Activated naive CD8-positive, alpha-beta T cell treated with anti-CD3 and anti-CD28 coated beads, Interleukin-2, amount 50 U/mL, for 24 hours (primary cell): ENCODE data around the gene RNGTT.
"Not testable (repeated sequence)": the region's sequence is repeated elsewhere in the genome, so short reads cannot be mapped to it uniquely, and the experiment has no call there.

Experiments used
- ATAC-seq: fragments of 150-1000 bp; cut with Tn5 transposase; one replicate; pipeline ENCODE4 v1.10.0; 2021
- DNase-seq: peaks from one replicate; pipeline ENCODE4 v3.0.0; 2021
- H3K27ac Mint-ChIP-seq: one replicate; pipeline ENCODE4 v1.8.0; 2021; ENCODE audit warnings: mild to moderate bottlenecking, mixed read lengths
- H3K27me3 Mint-ChIP-seq: one replicate; pipeline ENCODE4 v1.8.0; 2021; ENCODE audit warnings: mixed read lengths
- H3K36me3 Mint-ChIP-seq: one replicate; pipeline ENCODE4 v1.8.0; 2021; ENCODE audit warnings: low read depth, mixed read lengths
- H3K4me1 Mint-ChIP-seq: one replicate; pipeline ENCODE4 v1.8.0; 2021; ENCODE audit warnings: mixed read lengths
- H3K4me3 Mint-ChIP-seq: one replicate; pipeline ENCODE4 v1.8.0; 2021; ENCODE audit warnings: mild to moderate bottlenecking, moderate library complexity, mixed read lengths
- H3K9me3 Mint-ChIP-seq: one replicate; pipeline ENCODE4 v1.8.0; 2021; ENCODE audit warnings: mixed read lengths

Gene RNGTT

DNA sequence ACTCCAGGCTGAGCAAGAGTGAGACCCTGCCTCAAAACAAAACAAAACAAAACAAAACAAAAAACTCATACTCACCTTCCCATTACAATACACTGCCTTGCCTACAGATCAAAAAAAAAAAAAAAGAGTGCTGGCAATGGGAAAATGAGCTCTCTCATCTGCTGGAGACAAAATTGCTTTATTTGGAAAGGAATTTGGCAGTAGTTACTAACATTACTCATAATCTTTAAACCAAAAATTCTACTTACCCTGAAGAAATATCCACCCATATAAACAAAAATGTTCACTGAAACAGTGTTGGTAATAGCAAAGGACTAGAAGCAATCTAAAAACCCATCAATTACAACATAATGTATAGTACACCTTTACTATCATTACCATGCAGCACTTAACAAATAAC is 120.4 kb downstream of the RNGTT start:
- ATAC-seq: no peak
- Mint-ChIP-seq H3K27me3 (no peaks in the 10 kb centered on the region), H3K27ac (no peak overlapping the region), H3K36me3 (peaks cover 54% of the 10 kb centered on the region), H3K9me3 (peaks cover 19% of the 10 kb centered on the region), H3K4me1 (no peaks in the 10 kb centered on the region), H3K4me3 (no peak overlapping the region)
- DNase-seq: no peak

GRCh38 chr6:88842320-88842719 is 121.1 kb downstream of the RNGTT start:
- no peak overlapping the region for H3K4me3 Mint-ChIP-seq
- H3K36me3 Mint-ChIP-seq: peaks cover 59% of the 10 kb centered on the region
- H3K4me1 Mint-ChIP-seq: no peaks in the 10 kb centered on the region
- peaks cover 25% of the 10 kb centered on the region for H3K9me3 Mint-ChIP-seq
- no peak for ATAC-seq
- DNase-seq: no peak
- H3K27ac Mint-ChIP-seq: no peak overlapping the region
- H3K27me3 Mint-ChIP-seq: no peaks in the 10 kb centered on the region

DNA sequence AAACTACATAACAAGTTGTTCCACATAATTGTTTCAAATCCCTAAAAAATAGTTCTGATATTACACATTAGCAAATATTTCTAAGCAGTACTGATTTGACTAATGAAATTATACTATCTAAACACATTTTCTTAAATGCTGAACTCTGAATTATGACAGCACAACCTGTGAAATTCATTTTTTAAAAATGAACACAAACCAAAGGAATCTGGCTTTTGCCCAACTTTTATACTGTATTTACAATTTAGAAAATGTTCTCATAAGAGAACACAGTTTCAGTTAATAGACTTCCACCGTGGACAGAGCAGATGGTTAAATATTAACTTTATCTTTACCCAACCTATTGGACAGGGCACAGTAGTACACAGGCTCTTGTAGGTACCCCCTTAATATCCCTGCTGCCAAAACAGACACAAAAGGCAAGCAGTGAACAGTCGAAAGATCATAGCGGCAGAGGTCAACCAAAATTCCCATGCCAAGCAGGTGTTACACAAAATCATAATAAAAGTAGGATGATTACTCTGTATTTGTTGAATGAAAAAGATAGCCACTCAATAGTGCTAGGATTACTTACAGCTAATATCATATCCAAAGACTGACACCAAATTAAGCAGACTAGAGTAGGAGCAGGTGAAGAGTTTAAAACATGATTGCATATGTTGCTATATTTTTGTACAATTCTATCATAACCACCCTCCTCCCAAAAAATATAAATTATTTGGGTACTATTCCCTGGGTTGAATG is 122.5 kb downstream of the RNGTT start:
- no peak overlapping the region for H3K4me3 Mint-ChIP-seq

GRCh38 chr6:88840289-88840688 is 123.1 kb downstream of the RNGTT start:
- H3K4me3 Mint-ChIP-seq: no peak overlapping the region
- no peak for ATAC-seq
- no peak overlapping the region for H3K27ac Mint-ChIP-seq
- peaks cover 33% of the 10 kb centered on the region for H3K9me3 Mint-ChIP-seq
- peaks cover 68% of the 10 kb centered on the region for H3K36me3 Mint-ChIP-seq
- no peaks in the 10 kb centered on the region for H3K4me1 Mint-ChIP-seq
- no peaks in the 10 kb centered on the region for H3K27me3 Mint-ChIP-seq
- no peak for DNase-seq

More for the DNA sequence above, 122.5 kb downstream of the RNGTT start:
- Mint-ChIP-seq H3K27ac (no peak overlapping the region), H3K36me3 (peaks cover 65% of the 10 kb centered on the region), H3K4me1 (no peaks in the 10 kb centered on the region), H3K9me3 (peaks cover 33% of the 10 kb centered on the region), H3K27me3 (no peaks in the 10 kb centered on the region)
- ATAC-seq: no peak
- DNase-seq: no peak

DNA sequence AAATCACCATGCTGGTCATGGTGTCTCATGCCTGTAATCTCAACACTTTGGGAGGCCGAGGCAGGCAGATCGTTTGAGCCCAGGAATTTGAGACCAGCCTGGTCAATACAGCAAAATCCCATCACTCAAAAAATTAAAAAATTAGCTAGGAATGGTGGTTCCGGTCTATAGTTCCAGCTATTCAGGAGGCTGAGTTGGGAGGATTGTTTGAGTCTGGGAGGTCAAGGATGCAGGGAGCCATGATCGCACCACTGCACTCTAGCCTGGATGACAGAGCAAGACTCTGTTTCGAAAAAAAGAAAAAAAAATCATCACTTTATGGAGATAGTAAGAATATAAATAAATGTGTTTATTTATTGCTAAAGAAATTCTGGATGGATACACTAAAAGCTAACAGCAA is 124.1 kb downstream of the RNGTT start:
- Mint-ChIP-seq H3K4me3 (no peak overlapping the region), H3K27me3 (no peaks in the 10 kb centered on the region), H3K4me1 (no peaks in the 10 kb centered on the region), H3K9me3 (peaks cover 40% of the 10 kb centered on the region), H3K27ac (no peak overlapping the region), H3K36me3 (peaks cover 66% of the 10 kb centered on the region)
- no peak for DNase-seq
- ATAC-seq: no peak

DNA sequence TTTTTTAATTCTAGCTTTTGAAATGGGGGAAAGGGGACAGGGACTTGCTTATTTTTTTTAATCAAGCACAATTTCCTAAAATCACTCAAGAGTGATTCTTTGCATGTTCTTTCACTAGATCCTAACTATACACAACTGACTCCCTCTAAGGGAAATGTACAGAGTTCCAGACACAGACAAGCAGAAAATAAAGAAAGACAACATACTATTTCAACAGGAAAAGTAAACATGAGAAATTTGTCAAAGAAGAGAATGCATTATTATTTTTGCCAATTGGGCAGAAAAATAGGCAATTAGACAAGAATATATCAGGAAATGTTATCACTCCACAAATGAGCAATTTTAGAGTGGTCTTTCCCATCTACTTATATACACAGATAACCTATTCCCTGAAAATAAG is 128.2 kb downstream of the RNGTT start:
- peaks cover 67% of the 10 kb centered on the region for H3K9me3 Mint-ChIP-seq
- H3K4me3 Mint-ChIP-seq: no peak overlapping the region
- H3K27me3 Mint-ChIP-seq: no peaks in the 10 kb centered on the region
- H3K4me1 Mint-ChIP-seq: peaks cover 2% of the 10 kb centered on the region
- no peak for ATAC-seq
- no peak for DNase-seq
- no peak overlapping the region for H3K27ac Mint-ChIP-seq
- H3K36me3 Mint-ChIP-seq: peaks cover 78% of the 10 kb centered on the region

DNA sequence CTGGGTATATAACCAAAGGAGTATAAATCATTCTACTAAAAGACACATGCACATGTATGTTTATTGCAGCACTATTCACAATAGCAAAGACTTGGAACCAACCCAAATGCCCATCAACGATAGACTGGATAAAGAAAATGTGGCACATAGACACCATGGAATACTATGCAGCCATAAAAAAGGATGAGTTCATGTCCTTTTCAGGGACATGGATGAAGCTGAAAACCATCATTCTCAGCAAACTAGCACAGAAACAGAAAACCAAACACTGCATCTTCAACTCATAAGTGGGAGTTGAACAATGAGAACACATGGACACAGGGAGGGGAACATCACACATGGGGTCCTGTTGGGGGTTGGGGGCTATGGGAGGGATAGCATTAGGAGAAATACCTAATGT is 130.3 kb downstream of the RNGTT start:
- H3K27ac Mint-ChIP-seq, H3K4me1 Mint-ChIP-seq, H3K27me3 Mint-ChIP-seq, DNase-seq, H3K4me3 Mint-ChIP-seq, ATAC-seq: not testable (repeated sequence)
- H3K36me3 Mint-ChIP-seq: peaks cover 80% of the 10 kb centered on the region
- peaks cover 68% of the 10 kb centered on the region for H3K9me3 Mint-ChIP-seq

- not testable (repeated sequence) for ATAC-seq, H3K27me3 Mint-ChIP-seq, H3K4me3 Mint-ChIP-seq, H3K27ac Mint-ChIP-seq, H3K4me1 Mint-ChIP-seq, DNase-seq
- Mint-ChIP-seq H3K9me3 (peaks cover 36% of the 10 kb centered on the region), H3K36me3 (peaks cover 52% of the 10 kb centered on the region)
These were observed 135.8 kb downstream of the RNGTT start for GRCh38 chr6:88827599-88827998.

DNA sequence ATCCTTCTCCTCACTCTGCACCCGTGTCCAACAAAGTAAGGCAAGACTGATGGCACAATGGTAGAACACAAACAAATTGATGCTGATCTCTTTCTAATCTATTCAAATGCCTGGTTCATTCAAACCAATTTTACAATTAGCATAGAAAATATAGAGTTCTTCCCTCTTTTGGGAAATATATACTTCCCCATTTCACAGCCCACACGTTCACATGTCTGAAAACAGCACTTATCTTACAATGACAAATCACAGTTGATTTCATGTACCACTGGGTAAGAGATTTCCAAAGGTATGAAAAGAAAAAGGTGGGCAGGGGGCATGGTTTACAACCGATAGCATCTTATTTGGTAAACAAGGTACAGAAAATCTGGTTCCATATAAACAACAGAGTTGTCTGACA is 137.6 kb downstream of the RNGTT start:
- Mint-ChIP-seq H3K36me3 (peaks cover 37% of the 10 kb centered on the region), H3K27me3 (no peaks in the 10 kb centered on the region), H3K27ac (no peak overlapping the region), H3K4me1 (peaks cover 4% of the 10 kb centered on the region), H3K4me3 (no peak overlapping the region), H3K9me3 (peaks cover 24% of the 10 kb centered on the region)
- ATAC-seq: no peak
- no peak for DNase-seq

DNA sequence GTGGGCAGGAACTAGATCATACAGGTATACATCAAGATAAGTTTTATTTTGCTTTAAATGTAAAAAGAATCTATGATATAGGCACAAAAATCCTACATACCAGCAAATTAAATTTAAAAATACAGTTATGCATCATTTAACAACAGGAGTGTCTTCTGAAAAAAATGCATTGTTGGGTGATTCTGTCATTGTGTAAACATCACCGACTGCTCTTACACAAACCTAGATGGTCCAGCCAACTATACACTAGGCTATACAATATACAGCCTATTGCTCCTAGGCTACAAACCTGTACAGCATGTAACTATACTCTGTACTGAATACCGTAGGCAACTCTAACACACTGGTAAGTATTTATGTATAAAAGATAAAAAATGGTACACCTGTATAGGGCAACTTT is 139.4 kb downstream of the RNGTT start:
- Mint-ChIP-seq H3K27ac (no peak overlapping the region), H3K9me3 (peaks cover 10% of the 10 kb centered on the region), H3K36me3 (peaks cover 19% of the 10 kb centered on the region), H3K4me3 (no peak overlapping the region), H3K27me3 (no peaks in the 10 kb centered on the region), H3K4me1 (peaks cover 2% of the 10 kb centered on the region)
- no peak for ATAC-seq
- no peak for DNase-seq

GRCh38 chr6:88815491-88815890 is 147.9 kb downstream of the RNGTT start:
- ATAC-seq: no peak
- Mint-ChIP-seq H3K4me3 (no peak overlapping the region), H3K36me3 (peaks cover 10% of the 10 kb centered on the region), H3K9me3 (no peaks in the 10 kb centered on the region), H3K4me1 (peaks cover 12% of the 10 kb centered on the region), H3K27me3 (no peaks in the 10 kb centered on the region), H3K27ac (no peak overlapping the region)
- no peak for DNase-seq

GRCh38 chr6:88814909-88815308 is 148.5 kb downstream of the RNGTT start:
- DNase-seq (no peak), ATAC-seq (no peak)
- H3K4me1 Mint-ChIP-seq: peaks cover 12% of the 10 kb centered on the region
- no peaks in the 10 kb centered on the region for H3K27me3 Mint-ChIP-seq
- H3K4me3 Mint-ChIP-seq: no peak overlapping the region
- H3K27ac Mint-ChIP-seq: no peak overlapping the region
- no peaks in the 10 kb centered on the region for H3K9me3 Mint-ChIP-seq
- H3K36me3 Mint-ChIP-seq: peaks cover 10% of the 10 kb centered on the region

GRCh38 chr6:88813045-88813444 is 150.4 kb downstream of the RNGTT start:
- Mint-ChIP-seq H3K4me3 (no peak overlapping the region), H3K9me3 (peaks cover 8% of the 10 kb centered on the region), H3K4me1 (peaks cover 12% of the 10 kb centered on the region), H3K36me3 (peaks cover 20% of the 10 kb centered on the region), H3K27me3 (no peaks in the 10 kb centered on the region), H3K27ac (no peak overlapping the region)
- no peak for ATAC-seq
- DNase-seq: no peak

DNA sequence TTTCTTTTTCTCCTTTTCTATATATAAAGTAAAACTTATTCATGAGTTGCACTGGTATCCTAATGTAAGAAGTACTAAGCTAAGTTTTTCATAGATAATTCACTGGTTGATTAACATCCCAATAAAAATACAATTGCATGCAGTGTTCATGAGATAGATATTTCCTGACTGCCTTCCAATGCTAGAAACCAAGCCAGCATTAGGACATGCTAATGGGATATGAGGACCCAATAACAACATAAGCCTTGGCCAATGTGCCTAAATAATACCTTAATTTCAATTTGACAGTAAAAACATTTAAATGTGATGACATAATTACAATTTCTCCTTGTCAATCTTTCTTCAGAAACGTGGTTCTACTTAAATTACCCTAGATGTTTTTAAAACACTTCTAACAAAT is 152.7 kb downstream of the RNGTT start:
- DNase-seq: no peak
- Mint-ChIP-seq H3K9me3 (peaks cover 19% of the 10 kb centered on the region), H3K36me3 (peaks cover 34% of the 10 kb centered on the region), H3K4me1 (peaks cover 2% of the 10 kb centered on the region), H3K4me3 (no peak overlapping the region), H3K27me3 (no peaks in the 10 kb centered on the region), H3K27ac (no peak overlapping the region)
- ATAC-seq: no peak

DNA sequence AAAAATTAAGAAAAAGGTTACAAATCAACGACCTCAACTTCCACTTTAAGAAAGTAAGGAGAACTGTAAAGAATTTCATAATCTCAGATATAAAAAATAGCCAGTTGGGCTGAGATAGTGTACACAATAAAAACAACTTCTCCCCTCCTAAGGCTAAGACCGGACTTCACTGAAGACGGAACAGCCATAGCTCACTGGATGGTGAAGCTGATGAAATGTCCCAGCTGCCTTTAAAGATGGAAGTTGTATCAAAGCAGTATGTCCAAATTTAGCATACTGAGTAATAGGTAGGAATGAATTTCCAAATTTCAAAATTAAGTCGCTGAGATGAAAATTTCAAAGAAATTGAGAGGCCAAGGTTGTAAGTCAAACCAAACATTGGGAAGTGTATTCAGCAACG is 153.3 kb downstream of the RNGTT start:
- H3K4me3 Mint-ChIP-seq: no peak overlapping the region
- H3K27ac Mint-ChIP-seq: no peak overlapping the region
- H3K36me3 Mint-ChIP-seq: peaks cover 38% of the 10 kb centered on the region
- peaks cover 19% of the 10 kb centered on the region for H3K9me3 Mint-ChIP-seq
- no peaks in the 10 kb centered on the region for H3K27me3 Mint-ChIP-seq
- ATAC-seq (no peak), DNase-seq (no peak)
- H3K4me1 Mint-ChIP-seq: peaks cover 2% of the 10 kb centered on the region

DNA sequence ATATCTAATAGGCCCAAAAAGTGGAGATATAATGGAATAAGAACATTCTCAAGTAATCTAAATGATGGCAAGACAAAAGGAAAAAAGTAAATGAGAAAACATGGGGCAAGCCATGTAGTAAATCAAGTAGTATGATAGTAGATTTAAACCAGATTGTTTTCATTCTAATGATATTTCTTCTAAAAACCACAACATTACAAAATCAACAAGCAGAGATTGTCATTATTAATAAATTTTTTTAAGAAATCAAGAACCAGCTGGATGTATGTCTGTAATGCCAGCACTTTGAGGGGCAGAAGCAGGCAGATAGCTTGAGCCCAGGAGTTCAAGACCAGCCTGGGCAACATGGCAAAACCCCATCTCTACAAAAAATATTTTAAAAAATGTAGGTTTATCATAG is 155.0 kb downstream of the RNGTT start:
- Mint-ChIP-seq H3K36me3 (peaks cover 45% of the 10 kb centered on the region), H3K4me3 (no peak overlapping the region), H3K9me3 (peaks cover 19% of the 10 kb centered on the region)

More for the DNA sequence above, 155.0 kb downstream of the RNGTT start:
- H3K4me1 Mint-ChIP-seq: peaks cover 2% of the 10 kb centered on the region
- H3K27ac Mint-ChIP-seq: no peak overlapping the region
- no peak for ATAC-seq
- no peak for DNase-seq
- no peaks in the 10 kb centered on the region for H3K27me3 Mint-ChIP-seq
